Breast epithelium (tissue), 4 donors: Measurements from ENCODE around the gene BAIAP2L2. TPM values are rescaled to one million over a fixed set of nuclear protein-coding genes. Genes with fewer than 3 reads are reported as not detected.

Experiments used
- DNase-seq, 2 donors: peaks; one replicate each; pipeline ENCODE4 v3.0.0-alpha.2; 2019; ENCODE audit warnings: low spot score in 2 of 2
- H3K27ac ChIP-seq, 2 donors: fragments of 200-600 bp; sonication (generic) in 1 of 2; one replicate each; pipeline ENCODE4 v1.5.1; 2016 to 2019; ENCODE audit warnings: mild to moderate bottlenecking in 1 of 2
- H3K27me3 ChIP-seq, 2 donors: fragments of 200-600 bp; sonication (generic) in 1 of 2; one replicate each; pipeline versions ENCODE4 v1.5.1 to v1.6.0; 2017 to 2019; ENCODE audit warnings: control low read depth in 1 of 2, mild to moderate bottlenecking in 1 of 2
- H3K36me3 ChIP-seq: fragments of 200-600 bp; one replicate; pipeline ENCODE4 v1.5.1; 2019
- H3K4me1 ChIP-seq, 2 donors: fragments of 200-600 bp; sonication (generic); one replicate each; pipeline ENCODE4 v1.5.1; 2016 to 2019; ENCODE audit warnings: control low read depth in 1 of 2
- H3K4me3 ChIP-seq, 3 donors: fragments of 200-600 bp; sonication (generic); 1 replicate in 2 of 3; 2 replicates in 1 of 3; pipeline ENCODE4 v1.5.1; 2016 to 2019; ENCODE audit warnings: mild to moderate bottlenecking in 3 of 3, moderate library complexity in 2 of 3
- H3K9me3 ChIP-seq, 2 donors: fragments of 200-600 bp; sonication (generic) in 1 of 2; one replicate each; pipeline ENCODE4 v1.5.1; 2016 to 2019; ENCODE audit warnings: control low read depth in 1 of 2
- CTCF ChIP-seq, 3 donors: fragments of 450-650 bp; IDR thresholded peaks; one replicate each; pipeline ENCODE4 v1.5.1; 2016 to 2017; ENCODE audit warnings: antibody characterized with exemption in 3 of 3, mild to moderate bottlenecking in 3 of 3, moderate library complexity in 3 of 3
- POLR2A ChIP-seq: fragments of 450-650 bp; IDR thresholded peaks from one replicate; pipeline ENCODE4 v1.6.1; 2016; ENCODE audit warnings: antibody characterized with exemption, mild to moderate bottlenecking, moderate library complexity
- POLR2AphosphoS5 ChIP-seq, 3 donors: sonication (generic); formaldehyde crosslinking; IDR thresholded peaks; one replicate each; pipeline ENCODE4 v1.6.1; 2017; ENCODE audit warnings: antibody characterized with exemption in 3 of 3
- intact Hi-C: fragments of 100-400 bp; cut with DNase I; formaldehyde crosslinking; loops from one replicate; pipeline ENCODE4 v1.15.1; 2023; ENCODE audit warnings: low total_unique reads
- total RNA-seq, 3 donors: library from RNA; depleted of rRNA; stranded (reverse); fragments of >200 nt; gene quantifications; one replicate each; pipeline ENCODE4 v1.1.0, GENCODE V29; 2016

Gene BAIAP2L2
- total RNA-seq, 3 donors from 2014 or later, result 0.80 to 1.3 (median 1.0) TPM

GRCh38 chr22:38137876-38138687 lies 27.6 kb upstream of the BAIAP2L2 start:
- Histone ChIP-seq H3K36me3 (no peaks in the 10 kb centered on the region), H3K4me3 (no peak overlapping the region), H3K27ac (no peak overlapping the region), H3K27me3 (no peaks in the 10 kb centered on the region), H3K9me3 (no peaks in the 10 kb centered on the region), H3K4me1 (no peaks in the 10 kb centered on the region)
- DNase-seq, result no peak
- TF ChIP-seq POLR2A (no peak), POLR2AphosphoS5 (IDR thresholded peaks at IDR 0.05) (no peak), CTCF (IDR thresholded peaks at IDR 0.05) (no peak)
- intact Hi-C loops, result no loop called here

GRCh38 chr22:38136607-38137006 lies 26.1 kb upstream of the BAIAP2L2 start:
- no peak overlapping the region for H3K27ac ChIP-seq
- DNase-seq, result no peak
- H3K4me3 ChIP-seq, result no peak overlapping the region
- intact Hi-C loops, result no loop called here
- no peaks in the 10 kb centered on the region for H3K27me3 ChIP-seq
- no peak for TF ChIP-seq POLR2AphosphoS5 (IDR thresholded peaks at IDR 0.05)
- no peak for TF ChIP-seq POLR2A
- no peak for TF ChIP-seq CTCF (IDR thresholded peaks at IDR 0.05)
- no peaks in the 10 kb centered on the region for H3K36me3 ChIP-seq
- H3K9me3 ChIP-seq, result no peaks in the 10 kb centered on the region
- H3K4me1 ChIP-seq, result no peaks in the 10 kb centered on the region

- no peak for DNase-seq
- no peak for TF ChIP-seq POLR2AphosphoS5 (IDR thresholded peaks at IDR 0.05)
- TF ChIP-seq POLR2A, result no peak
- no peak for TF ChIP-seq CTCF (IDR thresholded peaks at IDR 0.05)
- H3K36me3 ChIP-seq, result no peaks in the 10 kb centered on the region
- no peaks in the 10 kb centered on the region for H3K4me1 ChIP-seq
- H3K27me3 ChIP-seq, result no peaks in the 10 kb centered on the region
- H3K9me3 ChIP-seq, result no peaks in the 10 kb centered on the region
- H3K4me3 ChIP-seq, result no peak overlapping the region
- H3K27ac ChIP-seq, result no peak overlapping the region
- intact Hi-C loops, result no loop called here
Observed at GRCh38 chr22:38135133-38135706, 24.7 kb upstream of the BAIAP2L2 start.

GRCh38 chr22:38133331-38133730 lies 22.8 kb upstream of the BAIAP2L2 start:
- H3K4me1 ChIP-seq, result no peaks in the 10 kb centered on the region
- H3K27me3 ChIP-seq, result no peaks in the 10 kb centered on the region
- no peak overlapping the region for H3K27ac ChIP-seq
- no peak overlapping the region for H3K4me3 ChIP-seq
- TF ChIP-seq CTCF (IDR thresholded peaks at IDR 0.05) (no peak), POLR2A (no peak), POLR2AphosphoS5 (IDR thresholded peaks at IDR 0.05) (no peak)
- H3K36me3 ChIP-seq, result no peaks in the 10 kb centered on the region
- intact Hi-C loops, result no loop called here
- no peaks in the 10 kb centered on the region for H3K9me3 ChIP-seq
- no peak for DNase-seq

- no peak overlapping the region for H3K4me3 ChIP-seq
- no peak for DNase-seq
- TF ChIP-seq POLR2AphosphoS5 (IDR thresholded peaks at IDR 0.05), result no peak
- TF ChIP-seq CTCF (IDR thresholded peaks at IDR 0.05), result no peak
- TF ChIP-seq POLR2A, result no peak
- H3K27me3 ChIP-seq, result no peaks in the 10 kb centered on the region
- H3K4me1 ChIP-seq, result no peaks in the 10 kb centered on the region
- H3K9me3 ChIP-seq, result no peaks in the 10 kb centered on the region
- no peaks in the 10 kb centered on the region for H3K36me3 ChIP-seq
- intact Hi-C loops, result no loop called here
- no peak overlapping the region for H3K27ac ChIP-seq
Observed at GRCh38 chr22:38132794-38133193, 22.3 kb upstream of the BAIAP2L2 start.
